Colon (tissue), 2 donors: ENCODE data around the gene SRRM1.

Source experiments
- FAIRE-seq: peaks from 2 replicates; lab custom pipeline; 2012; peaks lifted over from hg19 to GRCh38; lab: Jason Lieb, UNC
- donor health status: control.
- donor health status: control.

SRRM1 gene

GRCh38 chr1:24642481-24643362, at the start of gene SRRM1:
Gene SRRM1 (plus strand): TSS chr1:24643302. CDS start chr1:24643327, 25 bp downstream.
- FAIRE-seq, result no peak

GRCh38 chr1:24594328-24594598, 48.8 kb upstream of the SRRM1 start:
- no peak for FAIRE-seq

- no peak for FAIRE-seq
Measured at GRCh38 chr1:24596401-24596880, 46.7 kb upstream of the SRRM1 start.

- FAIRE-seq, result no peak
Measured at GRCh38 chr1:24599265-24599664, 43.8 kb upstream of the SRRM1 start.

- no peak for FAIRE-seq
Measured at GRCh38 chr1:24600551-24600950, 42.6 kb upstream of the SRRM1 start.

GRCh38 chr1:24605534-24606295, 37.4 kb upstream of the SRRM1 start:
- FAIRE-seq, result no peak

- no peak for FAIRE-seq
Measured at GRCh38 chr1:24606296-24606605, 36.9 kb upstream of the SRRM1 start.

- no peak for FAIRE-seq
Measured at GRCh38 chr1:24606621-24607020, 36.5 kb upstream of the SRRM1 start.

GRCh38 chr1:24609949-24610517, 33.1 kb upstream of the SRRM1 start:
- FAIRE-seq, result no peak

- no peak for FAIRE-seq
Measured at GRCh38 chr1:24619376-24619775, 23.7 kb upstream of the SRRM1 start.

GRCh38 chr1:24620678-24621077, 22.4 kb upstream of the SRRM1 start:
- no peak for FAIRE-seq

- FAIRE-seq, result no peak
Measured at GRCh38 chr1:24621121-24621520, 22.0 kb upstream of the SRRM1 start.

GRCh38 chr1:24622218-24622617, 20.9 kb upstream of the SRRM1 start:
- FAIRE-seq, result no peak

- FAIRE-seq, result no peak
Measured at GRCh38 chr1:24632832-24633175, 10.3 kb upstream of the SRRM1 start.

- FAIRE-seq, result peak; percentile 14
Measured at GRCh38 chr1:24635195-24635843, 7.8 kb upstream of the SRRM1 start.

GRCh38 chr1:24636661-24637357, 6.3 kb upstream of the SRRM1 start:
- no peak for FAIRE-seq

- FAIRE-seq, result no peak
Measured at GRCh38 chr1:24639094-24639493, 4.0 kb upstream of the SRRM1 start.

- no peak for FAIRE-seq
Measured at GRCh38 chr1:24639881-24640280, 3.2 kb upstream of the SRRM1 start.

GRCh38 chr1:24640288-24640687, 2.8 kb upstream of the SRRM1 start:
- FAIRE-seq, result no peak

GRCh38 chr1:24641646-24642151, 1.4 kb upstream of the SRRM1 start:
- FAIRE-seq, result no peak

- FAIRE-seq, result no peak
Measured at GRCh38 chr1:24643363-24644099, 429 bp downstream of the SRRM1 start.

GRCh38 chr1:24644100-24644384, 940 bp downstream of the SRRM1 start:
- no peak for FAIRE-seq
